Bone marrow (tissue), 2 donors: Measurements from ENCODE around the gene UBAC2.

Source experiments
- DNase-seq, 2 donors: peaks; one replicate each; lab custom pipeline; 2025; lab: John Stamatoyannopoulos, UW

UBAC2 gene

GRCh38 chr13:99339230-99339721 is 138.6 kb downstream of the UBAC2 start:
- no peak for DNase-seq

- no peak for DNase-seq
Observed at GRCh38 chr13:99339736-99340397, 139.2 kb downstream of the UBAC2 start.

GRCh38 chr13:99340638-99341037 is 140.0 kb downstream of the UBAC2 start:
- DNase-seq = no peak

- DNase-seq = no peak
Observed at GRCh38 chr13:99341969-99342722, 141.5 kb downstream of the UBAC2 start.

GRCh38 chr13:99342723-99343315 is 142.2 kb downstream of the UBAC2 start:
- DNase-seq = no peak

GRCh38 chr13:99344610-99345208 is 144.1 kb downstream of the UBAC2 start:
- DNase-seq = no peak

- DNase-seq = no peak
Observed at GRCh38 chr13:99345345-99345744, 144.7 kb downstream of the UBAC2 start.

- no peak for DNase-seq
Observed at GRCh38 chr13:99346335-99347042, 145.8 kb downstream of the UBAC2 start.

GRCh38 chr13:99347335-99347878 is 146.8 kb downstream of the UBAC2 start:
- DNase-seq = no peak

- no peak for DNase-seq
Observed at GRCh38 chr13:99347911-99348451, 147.3 kb downstream of the UBAC2 start.

- no peak for DNase-seq
Observed at GRCh38 chr13:99350191-99350590, 149.5 kb downstream of the UBAC2 start.

- DNase-seq = no peak
Observed at GRCh38 chr13:99351772-99352171, 151.1 kb downstream of the UBAC2 start.

- no peak for DNase-seq
Observed at GRCh38 chr13:99352351-99353245, 151.9 kb downstream of the UBAC2 start.

- no peak for DNase-seq
Observed at GRCh38 chr13:99353246-99353600, 152.6 kb downstream of the UBAC2 start.

GRCh38 chr13:99353836-99354235 is 153.2 kb downstream of the UBAC2 start:
- DNase-seq = no peak

GRCh38 chr13:99354371-99354951 is 153.8 kb downstream of the UBAC2 start:
- DNase-seq = peak in 1 of 2 donors; percentile 38

GRCh38 chr13:99355267-99356011 is 154.8 kb downstream of the UBAC2 start:
- no peak for DNase-seq

GRCh38 chr13:99356012-99356261 is 155.3 kb downstream of the UBAC2 start:
- no peak for DNase-seq

- DNase-seq = peak; percentile 17 to 98
Observed at GRCh38 chr13:99356262-99357091, 155.8 kb downstream of the UBAC2 start.
